HCEC 1CT (cell line): ENCODE data around the gene KLK7.

Experiments
- DNase-seq: peaks from one replicate; pipeline ENCODE4 v3.0.0-alpha.2; 2017

KLK7 gene

DNA sequence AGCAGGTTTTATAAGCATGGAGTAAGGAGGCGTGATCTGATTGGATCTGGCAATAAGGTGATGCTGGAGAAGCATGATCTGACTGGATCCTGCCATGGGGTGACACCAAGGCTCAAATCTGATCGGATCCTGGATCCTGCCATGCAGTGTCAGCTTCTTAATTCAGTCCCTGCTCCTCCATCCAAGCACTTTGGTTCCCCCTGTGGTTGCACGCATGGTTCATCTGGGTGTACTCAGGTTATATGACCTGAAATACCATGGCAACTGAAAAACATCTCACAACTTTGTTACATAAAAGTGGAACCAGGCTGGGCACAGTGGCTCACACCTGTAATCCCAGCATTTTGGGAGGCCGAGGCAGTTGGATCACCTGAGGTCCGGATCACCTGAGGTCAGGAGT lies 54.9 kb downstream of the KLK7 start:
- DNase-seq, result no peak
